Measurements from ENCODE around the gene GPR107.

Gene GPR107

DNA sequence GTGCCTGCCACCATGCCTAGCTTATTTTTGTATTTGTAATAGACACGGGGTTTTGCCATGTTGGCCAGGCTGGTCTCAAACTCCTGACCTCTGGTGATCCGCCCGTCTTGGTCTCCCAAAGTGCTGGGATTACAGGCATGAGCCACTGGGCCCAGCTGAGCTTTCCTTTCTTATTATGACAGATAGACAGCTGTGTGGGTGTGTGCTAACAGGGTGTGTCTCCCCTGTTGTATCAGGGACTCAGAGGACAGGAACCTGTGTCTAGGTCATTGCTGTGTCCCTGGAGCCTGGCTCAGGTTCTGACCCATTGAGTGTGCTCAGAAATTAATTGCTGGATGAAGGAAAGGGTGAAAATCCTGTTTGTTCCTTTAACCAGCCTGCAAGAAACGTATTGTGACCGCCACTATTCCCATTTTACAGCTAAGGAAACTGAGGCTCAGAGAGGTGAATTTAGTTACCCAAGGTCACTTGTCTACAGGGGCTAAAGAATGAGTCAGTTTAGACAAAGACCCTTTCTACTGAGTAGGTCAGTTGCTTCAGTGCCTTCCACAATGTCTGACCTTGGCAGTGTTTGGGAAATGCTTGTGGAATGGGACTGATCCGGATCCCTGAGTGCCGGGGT lies 135.3 kb downstream of the GPR107 start:
- no peak for DNase-seq

All from islet precursor cell (in vitro differentiated cells).